Stimulated activated CD4-positive, alpha-beta T cell treated with anti-CD3 and anti-CD28 coated beads, Interleukin-4, amount 100 ng/mL, for 1 hour (primary cell): ENCODE data around the gene ROR2.

Source experiments
- DNase-seq: peaks from one replicate; pipeline ENCODE4 v3.0.0-alpha.2; 2020

The ROR2 gene

DNA sequence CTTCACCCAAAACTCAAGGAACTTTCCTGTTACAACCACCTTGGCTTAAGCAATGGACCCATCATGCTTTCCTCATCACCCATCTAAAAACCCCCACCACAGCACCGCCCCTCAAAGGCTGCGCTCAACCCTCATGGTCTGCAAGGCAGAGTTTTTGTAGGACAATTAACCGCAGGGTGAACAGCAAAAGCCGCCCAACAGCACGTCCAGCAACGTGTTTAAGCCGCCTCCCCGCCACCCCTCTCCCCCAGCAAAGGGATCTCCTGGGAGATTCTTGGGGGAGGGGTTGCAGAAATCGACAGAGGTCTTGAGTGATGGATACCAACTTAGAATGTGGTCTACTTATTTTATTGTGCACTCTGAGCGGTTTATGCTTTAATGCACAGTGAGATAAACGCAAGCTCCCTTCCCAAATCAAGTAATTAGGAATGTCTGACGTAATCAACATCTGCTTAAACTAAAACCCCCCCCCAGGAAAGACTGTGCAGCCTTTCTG, 1.9 kb downstream of the ROR2 start:
- no peak for DNase-seq

DNA sequence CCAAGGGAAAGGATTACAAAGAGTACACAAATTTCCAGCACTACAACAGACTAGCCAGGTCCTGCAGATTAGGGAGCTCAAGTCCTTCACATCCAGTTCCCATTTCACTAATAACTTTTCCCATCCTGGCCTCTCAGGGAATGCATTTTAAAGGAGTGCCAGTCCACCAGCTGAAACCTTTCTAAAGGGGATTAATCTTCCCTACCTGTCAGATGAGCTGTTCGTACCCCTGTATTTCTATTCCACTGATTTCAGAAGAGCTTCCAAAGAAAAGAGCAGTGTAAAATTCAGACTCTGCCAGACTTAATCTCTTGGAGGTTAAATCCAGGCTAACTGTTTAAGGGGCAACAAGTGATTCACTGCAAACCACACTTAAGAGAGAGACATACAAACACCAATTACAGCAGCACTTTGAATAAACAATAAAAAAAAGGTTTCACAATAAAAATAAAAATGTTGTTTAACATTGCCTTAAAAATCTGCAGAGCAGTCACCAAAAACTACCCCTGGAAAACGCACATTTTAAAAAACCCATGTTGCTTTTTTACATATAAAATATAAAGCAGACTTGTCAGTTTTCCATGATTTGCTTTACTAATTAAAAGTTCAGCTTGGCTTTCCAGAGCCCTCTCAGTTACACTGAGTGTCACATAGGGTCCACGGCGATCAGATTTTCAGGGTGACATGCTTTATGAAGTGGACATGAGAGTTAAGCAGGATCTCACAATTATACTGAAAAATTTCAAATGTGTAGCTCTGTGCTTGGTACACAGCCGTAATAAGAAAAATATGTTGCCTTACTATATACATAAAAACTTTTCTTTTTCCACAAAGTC, 3.2 kb downstream of the ROR2 start:
- DNase-seq = no peak

DNA sequence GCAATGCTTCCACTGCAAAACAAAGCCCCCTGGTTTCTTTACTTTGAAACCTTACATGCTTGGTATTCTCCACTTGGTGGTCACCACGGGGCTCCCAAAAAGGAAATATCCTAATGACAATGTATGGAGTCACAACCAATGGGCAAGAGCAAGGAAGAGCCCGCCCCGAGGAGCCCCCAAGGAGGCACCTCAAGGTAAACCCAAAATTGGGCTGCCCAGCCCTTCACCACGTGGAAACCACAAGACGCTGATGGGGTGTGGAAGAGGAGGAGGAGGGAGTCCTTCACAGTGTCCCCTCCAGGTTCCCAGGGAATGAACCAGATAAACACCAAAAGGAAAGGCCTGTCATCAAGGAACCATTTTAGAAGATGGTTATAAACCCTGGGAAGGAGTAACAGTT, 3.8 kb downstream of the ROR2 start:
- no peak for DNase-seq

DNA sequence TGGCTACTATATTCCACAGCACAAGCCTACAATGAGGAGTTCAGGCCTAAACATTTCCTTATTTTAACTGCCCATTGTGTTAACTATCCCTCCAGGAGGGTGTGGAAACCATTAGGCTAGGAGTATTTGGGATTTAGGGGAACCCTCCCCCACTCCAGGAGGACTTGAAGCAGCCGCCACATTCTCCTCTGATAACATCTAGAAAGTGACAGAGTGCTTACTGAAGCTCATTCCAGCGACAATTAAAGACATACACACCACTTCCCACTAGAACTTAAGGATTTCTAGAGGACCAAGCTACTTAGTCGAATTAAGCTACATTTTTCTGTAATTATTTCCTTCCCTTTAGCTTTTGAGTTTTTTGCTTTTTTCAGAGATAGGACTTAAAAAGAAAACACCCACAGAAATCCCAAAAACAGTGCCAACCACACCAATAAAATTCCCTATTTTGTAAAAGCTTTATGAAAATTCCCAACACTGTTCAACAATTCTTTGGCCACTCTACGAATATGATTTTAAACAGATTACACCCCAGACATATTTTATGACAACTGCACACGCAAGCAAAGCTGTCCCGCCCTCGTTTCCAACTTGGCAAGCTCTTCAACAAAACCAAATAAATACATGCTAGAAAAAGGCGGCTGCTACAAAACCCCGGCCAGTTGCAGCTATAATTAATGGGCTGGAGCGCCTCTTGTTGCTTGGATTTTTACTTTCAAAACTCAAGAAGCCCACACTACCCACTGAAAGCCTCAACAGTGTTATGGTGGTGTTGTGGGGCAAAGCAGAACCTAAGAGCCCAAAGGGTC, 4.5 kb downstream of the ROR2 start:
- DNase-seq = no peak

DNA sequence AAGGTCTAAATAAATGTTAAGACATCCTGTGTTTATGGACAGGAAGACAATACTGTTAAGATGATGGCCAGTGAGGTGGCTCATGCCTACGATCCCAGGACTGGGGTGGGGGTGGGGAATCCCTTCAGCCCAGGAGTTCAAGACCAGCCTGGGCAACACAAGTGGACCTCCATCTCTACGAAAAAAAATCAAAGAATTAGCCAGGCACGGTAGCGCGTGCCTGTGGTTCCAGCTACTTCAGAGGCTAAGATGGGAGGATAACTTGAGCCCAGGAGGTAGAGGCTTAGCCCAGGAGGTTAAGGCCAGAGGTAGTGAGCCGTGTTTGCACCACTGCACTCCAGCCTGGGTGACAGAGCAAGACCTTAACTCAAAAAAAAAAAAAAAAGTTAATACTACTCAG, 5.3 kb downstream of the ROR2 start:
- no peak for DNase-seq

DNA sequence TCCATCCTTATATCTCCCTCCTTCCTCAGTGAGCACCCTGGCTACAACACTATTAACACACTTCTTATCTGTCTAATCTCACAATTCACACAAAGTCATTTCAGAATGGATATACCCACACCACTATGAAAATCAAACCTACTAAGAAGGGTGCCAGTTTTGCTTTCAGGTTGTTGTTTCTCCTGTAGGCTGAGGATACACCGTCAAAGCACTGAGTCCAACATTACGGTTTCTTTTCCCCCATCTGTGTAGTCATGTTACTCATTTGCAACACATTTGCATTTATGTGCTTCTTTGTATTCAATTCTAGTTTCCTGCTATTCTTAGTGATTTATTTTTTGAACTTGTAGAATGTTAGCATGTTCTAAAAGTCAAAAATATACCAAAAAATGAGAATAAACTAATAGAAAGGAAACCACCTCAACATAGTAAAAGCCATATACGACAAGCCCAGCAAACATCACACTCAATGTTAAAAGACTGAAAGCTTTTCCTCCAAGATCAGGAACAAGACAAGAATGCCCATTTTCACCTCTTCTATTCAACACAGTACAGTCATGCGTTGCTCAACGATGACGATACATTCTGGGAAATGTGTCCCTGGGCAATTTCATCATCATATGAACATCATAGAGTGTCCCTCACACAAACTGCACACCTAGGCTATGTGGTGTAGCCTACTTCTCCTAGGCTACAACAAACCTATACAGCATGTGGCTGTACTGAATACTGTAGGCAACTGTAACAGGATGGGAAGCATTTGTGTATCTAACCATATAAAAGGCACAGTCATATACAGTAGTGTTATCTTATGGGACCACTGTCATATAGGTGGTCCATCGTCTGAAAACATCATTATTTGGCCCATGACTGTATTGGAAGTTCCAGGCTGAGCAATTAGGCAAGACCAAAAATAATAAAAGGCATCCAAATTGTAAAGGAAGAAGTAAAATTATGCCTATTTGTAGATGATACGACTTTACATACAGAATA, 6.3 kb downstream of the ROR2 start:
- DNase-seq = no peak

DNA sequence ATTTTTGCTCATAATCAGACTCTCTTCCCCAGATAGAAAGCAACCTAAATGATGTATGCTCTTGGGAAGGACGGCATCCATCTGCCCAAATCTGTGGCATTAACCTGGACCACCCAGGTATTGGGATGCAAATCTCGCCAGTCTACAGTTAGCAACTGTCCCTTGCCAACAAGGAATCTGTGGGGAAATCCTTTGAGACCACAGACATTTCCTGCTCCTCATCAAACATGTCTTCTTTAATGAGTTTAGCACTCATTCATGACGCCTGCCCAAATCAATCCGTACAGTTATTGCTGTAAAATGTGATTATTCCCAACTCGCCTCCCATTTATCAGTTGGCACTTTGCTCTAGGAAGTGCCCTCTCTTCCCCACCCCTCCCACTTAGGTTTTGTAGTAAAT, 7.8 kb downstream of the ROR2 start:
- no peak for DNase-seq

DNA sequence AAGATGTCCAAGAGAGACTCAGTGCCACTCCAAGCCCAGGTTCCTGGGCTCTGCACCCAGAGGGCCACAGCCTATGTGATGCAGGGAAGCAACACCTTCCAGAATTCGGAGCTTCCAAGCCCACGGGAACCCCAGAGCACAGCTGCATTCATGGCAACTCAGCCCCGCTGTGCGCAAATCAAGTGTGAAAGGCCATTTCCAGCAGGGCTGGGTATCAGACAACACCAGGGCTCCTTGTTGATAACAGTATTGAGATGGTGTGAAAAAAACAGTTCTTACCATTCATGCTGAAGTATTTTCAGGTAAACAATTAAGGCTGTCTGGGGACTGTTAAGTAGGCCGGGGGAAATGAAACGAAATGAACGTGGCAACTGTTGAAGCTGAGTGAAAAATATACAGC, 10.1 kb downstream of the ROR2 start:
- DNase-seq = no peak

DNA sequence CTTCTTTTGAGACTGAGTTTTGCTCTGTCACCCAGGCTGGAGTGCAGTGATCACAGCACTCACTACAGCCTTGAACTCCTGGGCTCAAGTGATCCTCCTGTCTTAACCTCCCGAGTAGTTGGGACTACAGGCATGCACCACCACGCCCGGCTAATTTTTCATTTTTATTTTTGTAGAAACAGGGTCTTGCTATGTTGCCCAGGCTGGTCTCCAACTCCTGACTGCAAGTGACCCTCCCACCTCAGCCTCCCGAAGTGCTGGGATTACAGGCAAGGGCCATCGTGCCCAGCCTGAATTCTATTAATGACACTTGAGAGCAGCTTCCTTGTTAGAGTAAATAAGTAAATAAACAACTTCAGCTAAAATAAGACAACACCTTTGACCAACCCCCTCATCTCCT, 12.3 kb downstream of the ROR2 start:
- no peak for DNase-seq

DNA sequence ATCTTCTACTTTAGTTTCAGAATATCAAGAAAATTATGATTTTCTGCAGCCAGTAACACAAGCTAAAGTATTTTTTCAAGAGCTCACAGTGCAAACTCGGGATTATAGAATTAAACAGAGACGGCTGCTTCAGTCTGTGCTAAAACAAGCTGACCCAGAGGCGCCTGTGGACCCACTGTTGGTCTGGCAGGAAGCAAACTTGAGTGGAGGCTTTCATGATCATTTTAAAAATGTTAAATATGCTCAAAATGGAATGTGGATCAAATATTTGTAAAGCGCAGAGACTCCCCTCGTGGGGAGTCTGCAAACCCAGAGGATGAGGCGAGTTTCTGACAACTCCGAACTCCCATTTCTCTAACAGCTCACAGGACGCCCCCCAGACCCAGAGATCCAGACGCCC, 13.0 kb downstream of the ROR2 start:
- DNase-seq = no peak

DNA sequence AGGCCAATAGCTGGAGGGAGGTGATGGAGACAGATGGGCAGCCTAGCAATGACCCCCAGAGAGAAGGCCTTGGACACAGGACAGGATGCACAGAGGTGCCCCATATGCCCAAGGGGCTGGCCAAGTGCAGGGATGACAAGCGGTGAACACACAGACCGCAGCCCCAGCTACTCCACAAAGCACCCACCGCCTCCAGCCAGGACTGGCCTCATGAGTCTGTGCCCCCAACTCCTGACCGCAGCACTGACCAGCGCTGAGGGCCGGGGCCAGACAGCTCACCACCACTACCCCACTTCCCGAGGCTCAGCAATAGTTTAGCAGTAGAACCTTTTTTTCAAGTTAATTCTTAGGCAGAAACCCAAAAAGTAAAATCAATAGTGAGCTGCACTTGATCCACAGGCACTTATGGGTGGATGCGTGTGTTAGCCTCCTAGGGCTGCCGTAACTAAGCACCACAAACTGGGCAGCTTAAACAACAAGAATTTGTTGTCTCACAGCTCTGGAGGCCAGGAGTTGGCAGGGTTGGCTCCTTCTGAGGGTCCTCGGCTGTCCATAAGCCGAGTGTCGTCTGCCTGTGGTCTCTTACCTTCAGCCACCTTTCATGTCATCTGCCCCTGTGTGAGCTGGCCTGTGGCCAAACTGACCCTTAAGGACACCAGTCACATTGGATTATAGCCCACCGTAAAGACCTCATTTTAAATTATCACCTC, 14.1 kb downstream of the ROR2 start:
- no peak for DNase-seq

DNA sequence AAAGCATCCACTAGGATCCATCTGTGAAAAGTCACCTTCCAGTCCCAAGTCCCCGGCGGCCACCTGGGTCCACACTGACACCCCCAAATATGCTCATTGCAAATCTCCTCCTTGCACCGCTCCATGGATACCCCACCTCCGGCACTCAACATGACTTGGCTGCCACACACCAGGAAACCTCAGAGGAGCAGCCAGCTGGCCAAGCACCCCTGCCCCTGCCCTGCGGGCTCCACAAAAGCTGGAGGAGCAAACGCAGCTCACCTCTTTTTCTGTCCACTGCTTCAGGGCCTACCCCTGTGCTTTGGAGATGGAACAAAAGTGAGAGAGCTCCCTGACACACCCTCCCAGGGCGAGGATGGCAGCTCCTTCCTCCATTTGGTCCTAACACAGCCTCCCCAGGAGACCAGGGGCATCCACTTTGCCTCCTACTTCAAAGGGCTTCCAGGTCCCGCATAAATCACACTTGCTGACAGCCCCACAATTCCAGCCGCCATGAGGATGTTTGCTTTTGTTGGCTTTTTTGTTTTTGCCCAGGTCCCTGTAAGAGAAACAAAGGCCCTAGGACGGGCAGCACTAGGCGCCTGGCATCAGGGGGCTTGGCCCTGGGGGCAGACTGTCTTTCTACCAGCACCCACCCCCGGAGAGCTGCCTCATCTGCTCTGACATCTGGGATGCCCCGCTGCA, 14.8 kb downstream of the ROR2 start:
- no peak for DNase-seq

DNA sequence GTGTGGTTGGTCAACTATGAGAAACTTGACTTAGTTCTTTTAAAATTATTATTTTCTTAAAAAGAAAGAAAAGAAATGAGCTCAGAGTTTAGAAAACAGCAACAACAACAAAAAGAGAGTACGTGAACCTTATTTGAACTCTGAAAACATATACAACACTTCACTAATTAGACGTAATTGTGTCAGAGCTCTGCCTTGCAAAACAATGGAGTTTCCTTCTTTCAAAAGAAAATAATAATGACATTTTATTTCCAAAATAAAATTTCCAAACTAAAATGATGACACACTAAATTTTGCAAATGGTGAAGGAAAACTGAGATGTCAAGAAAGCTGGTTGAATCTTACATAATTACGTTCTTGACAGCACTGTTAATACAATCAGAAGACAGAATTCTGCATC, 15.4 kb downstream of the ROR2 start:
- DNase-seq = no peak

DNA sequence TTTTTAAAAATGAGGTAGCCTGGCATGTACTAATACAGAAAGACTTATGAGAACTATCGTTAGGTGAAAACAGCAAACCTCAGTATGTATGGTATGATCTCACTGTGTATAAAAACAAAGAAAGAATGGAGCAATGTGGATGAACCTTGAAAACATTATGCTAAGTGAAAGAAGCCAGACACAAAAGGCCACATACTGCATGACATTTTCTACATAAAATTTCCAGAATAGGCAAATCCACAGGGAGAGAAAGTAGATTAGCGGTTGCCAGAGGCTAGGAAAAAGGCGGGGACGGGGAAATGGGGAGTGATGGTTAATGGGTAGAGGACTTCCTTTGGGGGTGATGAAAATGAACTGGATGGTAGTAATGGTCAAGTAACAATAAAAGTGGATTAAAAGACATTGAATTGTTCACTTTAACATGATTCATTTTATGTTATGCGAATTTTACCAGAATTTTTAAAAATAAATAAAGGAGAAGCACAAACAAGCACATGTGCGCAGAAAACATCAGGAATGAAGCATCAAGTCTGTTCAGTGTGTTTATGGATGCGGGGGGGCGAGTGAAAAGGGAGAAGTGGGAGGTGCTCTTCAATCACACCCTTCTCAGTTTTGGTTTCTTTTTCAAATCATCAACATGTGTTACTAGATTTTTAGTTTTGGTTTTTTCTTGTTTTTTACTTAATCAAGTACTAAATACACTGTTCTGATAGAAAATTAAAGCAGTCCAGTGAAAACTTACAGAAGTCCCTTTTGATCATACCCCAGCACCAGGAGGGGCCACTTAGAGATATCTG, 16.3 kb downstream of the ROR2 start:
- DNase-seq = no peak

DNA sequence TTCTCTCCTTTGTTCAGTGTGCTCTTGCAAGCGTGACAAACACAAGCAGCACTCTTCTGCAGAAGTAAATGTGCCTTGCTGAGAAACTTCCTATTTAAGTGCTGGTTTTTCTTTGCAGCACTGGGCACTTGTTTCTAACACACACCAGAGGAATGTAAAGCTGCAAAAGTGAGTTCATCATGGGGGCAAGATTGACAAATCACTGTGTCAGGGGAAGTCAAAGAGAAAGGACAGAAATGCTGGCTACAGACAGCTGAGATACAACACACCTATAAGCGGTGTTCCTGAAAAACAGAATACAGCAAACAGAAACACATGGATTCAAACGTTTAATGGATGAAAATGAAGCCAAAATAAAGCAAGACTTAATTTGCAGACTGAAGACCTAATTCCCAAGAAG, 19.6 kb downstream of the ROR2 start:
- no peak for DNase-seq

DNA sequence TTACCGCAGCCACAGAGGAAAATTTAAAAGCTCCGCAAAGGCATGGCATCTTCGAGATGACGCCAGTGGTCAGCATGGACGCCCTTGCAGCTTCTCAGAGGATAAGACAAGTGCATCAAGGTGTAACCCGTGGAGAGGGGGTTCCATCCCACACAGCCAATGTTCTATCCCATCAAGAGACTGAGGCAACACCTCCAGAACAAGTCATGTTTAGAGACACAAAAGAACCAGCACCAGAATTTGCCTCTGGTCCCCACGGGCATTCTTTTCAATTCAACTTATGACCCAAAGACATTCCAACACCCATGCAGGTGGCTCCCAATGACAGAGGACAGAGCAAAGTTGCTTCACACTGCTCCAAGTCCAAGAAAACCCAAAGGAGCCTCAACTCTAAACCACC, 20.7 kb downstream of the ROR2 start:
- DNase-seq = no peak

DNA sequence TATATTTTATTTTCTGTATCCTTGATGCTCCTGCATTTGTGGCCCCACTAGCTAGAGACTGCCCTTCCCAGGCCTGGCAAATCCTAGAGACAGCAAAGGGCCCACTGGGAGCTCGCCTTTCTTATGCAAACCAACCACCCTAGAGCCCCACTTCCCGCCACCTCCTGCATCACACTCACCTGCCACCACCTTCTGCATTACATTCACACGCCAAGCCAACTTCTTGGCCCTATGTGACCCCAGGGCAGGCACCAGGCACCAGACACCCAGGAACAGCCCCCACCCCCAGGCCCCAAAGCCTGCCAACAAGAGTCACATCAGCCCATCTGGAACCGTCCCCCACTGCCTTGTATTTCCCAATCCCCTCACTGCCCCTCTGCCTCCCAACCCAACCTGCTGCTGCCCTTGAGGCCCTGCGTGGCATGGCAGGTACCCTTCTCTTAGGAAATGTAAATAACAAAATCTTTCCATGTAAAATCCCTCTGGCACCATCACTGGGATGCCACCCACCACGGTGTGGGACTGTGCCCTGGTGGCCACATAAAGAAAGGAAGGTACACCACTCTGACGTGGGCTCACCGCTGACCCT, 22.0 kb downstream of the ROR2 start:
- no peak for DNase-seq

DNA sequence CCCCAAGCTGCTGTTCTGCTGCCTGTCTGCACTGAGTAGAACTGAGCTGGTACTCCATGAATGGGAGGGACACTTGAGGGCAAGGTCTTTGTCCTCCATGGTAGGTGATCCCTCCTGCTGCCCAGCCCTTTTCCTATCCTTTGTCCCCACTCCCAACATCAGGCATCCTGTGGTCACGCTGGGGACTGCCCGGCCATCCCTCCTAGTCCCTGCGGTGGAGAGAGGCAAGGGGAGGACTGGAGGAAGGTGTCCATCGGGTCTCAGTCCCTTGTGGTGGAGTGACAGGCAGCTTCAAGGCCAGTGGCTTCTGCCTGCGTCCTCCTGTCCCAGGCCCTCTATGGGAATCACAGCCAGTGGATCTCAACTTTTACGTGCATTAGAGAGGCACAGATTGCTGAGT, 25.9 kb downstream of the ROR2 start:
- DNase-seq = no peak

DNA sequence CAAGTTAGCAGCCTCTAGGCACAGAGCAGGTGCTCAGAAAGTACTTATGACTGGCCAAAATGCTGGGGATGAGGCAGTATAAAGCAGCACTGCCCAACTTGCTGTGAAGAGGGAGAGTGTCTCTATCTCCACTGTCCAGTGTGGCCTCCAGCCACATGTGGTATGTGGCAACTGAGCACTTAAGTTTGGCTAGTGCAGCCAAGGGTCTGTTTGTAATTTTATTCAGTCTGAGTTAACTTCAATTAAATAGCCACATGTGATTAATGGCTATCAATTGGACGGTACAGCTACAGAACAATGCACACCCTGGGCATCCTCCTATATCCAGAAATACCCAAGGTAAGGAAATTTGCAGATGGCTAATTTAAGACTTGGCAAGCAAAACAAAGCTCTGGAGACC, 26.9 kb downstream of the ROR2 start:
- DNase-seq = no peak

DNA sequence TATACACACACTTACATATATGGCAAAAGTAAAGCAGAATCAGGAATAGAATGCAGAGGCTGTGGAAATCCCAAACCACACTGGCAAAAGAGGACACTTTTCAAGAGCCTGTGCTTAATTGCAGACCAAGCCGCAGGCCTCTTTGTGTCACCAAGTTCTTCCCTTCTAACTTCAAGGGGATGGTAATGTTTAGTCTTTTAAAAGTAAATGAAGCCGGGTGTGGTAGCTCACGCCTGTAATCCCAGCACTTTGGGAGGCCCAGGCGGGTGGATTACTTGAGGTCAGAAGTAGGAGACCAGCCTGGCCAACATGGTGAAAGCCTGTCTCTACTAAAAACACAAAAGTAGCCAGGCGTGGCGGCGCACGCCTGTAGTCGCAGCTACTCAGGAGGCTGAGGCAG, 28.7 kb downstream of the ROR2 start:
- no peak for DNase-seq
